Measurements from ENCODE around the gene CHST1.

The CHST1 gene
- long read RNA-seq, donor 1, transcript CHST1-201 (4 exons, 2,718 nt) = major isoform, 6 of 9 reads
- long read RNA-seq, donor 1, partial matches to known transcripts = 0 of 9 reads
- long read RNA-seq, donor 1, other reads (novel, unspliced or antisense) = 0 of 9 reads
- long read RNA-seq, donor 2, partial matches to known transcripts = 6 of 11 reads
- long read RNA-seq, donor 2, other reads (novel, unspliced or antisense) = 0 of 11 reads
- long read RNA-seq, donor 3, partial matches to known transcripts = 0 of 3 reads
- long read RNA-seq, donor 3, other reads (novel, unspliced or antisense) = 0 of 3 reads
- long read RNA-seq, donor 4, transcript CHST1-201 (4 exons, 2,718 nt) = major isoform, 5 of 7 reads
- long read RNA-seq, donor 4, partial matches to known transcripts = 0 of 7 reads
- long read RNA-seq, donor 4, other reads (novel, unspliced or antisense) = 0 of 7 reads
- long read RNA-seq, donor 5, transcript CHST1-201 (4 exons, 2,718 nt) = major isoform, 6 of 7 reads
- long read RNA-seq, donor 5, partial matches to known transcripts = 0 of 7 reads
- long read RNA-seq, donor 5, other reads (novel, unspliced or antisense) = 0 of 7 reads
- long read RNA-seq, donor 6, partial matches to known transcripts = 0 of 5 reads
- long read RNA-seq, donor 6, other reads (novel, unspliced or antisense) = 0 of 5 reads
- long read RNA-seq, donor 7, transcript CHST1-201 (4 exons, 2,718 nt) = major isoform, 16 of 18 reads
- long read RNA-seq, donor 7, partial matches to known transcripts = 0 of 18 reads
- long read RNA-seq, donor 7, other reads (novel, unspliced or antisense) = 0 of 18 reads
- long read RNA-seq, donor 8, transcript CHST1-201 (4 exons, 2,718 nt) = major isoform, 5 of 6 reads
- long read RNA-seq, donor 8, partial matches to known transcripts = 0 of 6 reads
- long read RNA-seq, donor 8, other reads (novel, unspliced or antisense) = 0 of 6 reads

- peak; percentile 81 for DNase-seq
These were observed at the start of gene CHST1 for GRCh38 chr11:45665206-45665932. Gene CHST1 (minus strand): TSS chr11:45665622. CDS start chr11:45650923, 14,699 bp downstream.

GRCh38 chr11:45713573-45713972 lies 48.2 kb upstream of the CHST1 start:
- no peak for DNase-seq

GRCh38 chr11:45710561-45710960 lies 45.1 kb upstream of the CHST1 start:
- DNase-seq = no peak

GRCh38 chr11:45708887-45709663 lies 43.7 kb upstream of the CHST1 start:
- DNase-seq = no peak

GRCh38 chr11:45704635-45705034 lies 39.2 kb upstream of the CHST1 start:
- DNase-seq = no peak

DNA sequence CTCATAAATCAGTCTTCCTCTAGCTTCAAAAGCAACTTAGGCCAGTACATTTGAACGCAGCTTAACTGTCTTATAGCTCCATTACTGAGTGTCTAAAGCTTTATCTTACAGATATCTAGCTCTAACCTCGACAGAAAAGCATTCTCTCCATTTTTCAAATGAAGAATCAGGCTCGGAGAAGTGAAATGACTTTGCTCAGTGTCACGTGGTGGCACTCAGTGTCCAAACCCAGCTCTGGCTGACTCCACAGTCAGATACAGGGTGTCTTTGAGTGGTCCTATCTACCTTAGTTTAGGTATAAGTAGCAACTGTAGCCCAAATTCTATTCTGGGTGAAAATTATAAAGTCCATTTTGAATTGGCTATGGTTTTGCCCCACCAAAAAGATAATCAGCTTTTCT lies 38.7 kb upstream of the CHST1 start:
- no peak for DNase-seq

GRCh38 chr11:45702511-45702910 lies 37.1 kb upstream of the CHST1 start:
- DNase-seq = no peak

DNA sequence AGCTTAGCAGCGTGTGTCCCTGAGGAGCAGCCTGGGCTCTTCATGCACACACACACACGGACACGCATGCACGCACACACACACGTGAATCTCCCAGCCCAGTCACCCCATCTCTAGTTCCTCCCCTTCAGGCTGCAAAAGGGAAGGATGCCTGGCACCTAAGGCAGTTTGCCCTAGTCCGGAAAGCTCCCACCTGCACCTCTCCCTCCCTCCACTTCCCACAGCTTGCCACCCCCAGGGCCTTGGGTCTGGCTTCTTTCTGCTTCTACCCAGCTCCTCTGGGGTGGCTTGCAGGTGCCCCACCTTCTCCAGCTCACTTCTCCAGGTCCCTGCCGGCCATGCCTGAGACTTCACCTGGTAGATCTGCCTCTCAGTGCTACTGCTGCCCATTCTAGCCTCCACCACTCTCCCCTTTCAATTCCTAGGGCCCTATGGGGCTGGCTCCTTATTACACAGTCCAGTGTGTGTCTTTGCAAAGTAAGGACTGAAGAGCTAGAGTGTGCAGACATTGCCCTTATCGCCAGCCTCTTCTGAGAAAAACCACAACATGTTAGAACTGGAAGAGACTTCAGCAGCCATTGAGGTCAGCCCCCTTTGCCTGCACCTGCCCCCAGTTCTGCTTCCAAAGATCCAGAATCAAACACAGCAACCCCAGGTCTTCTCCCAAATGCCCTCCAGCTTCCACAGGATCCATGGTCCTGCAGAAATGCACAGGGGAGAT lies 33.5 kb upstream of the CHST1 start:
- DNase-seq = no peak

- no peak for DNase-seq
These were observed 27.5 kb upstream of the CHST1 start for GRCh38 chr11:45692808-45693453.

- DNase-seq = no peak
These were observed 23.1 kb upstream of the CHST1 start for GRCh38 chr11:45688472-45689033.

- no peak for DNase-seq
These were observed 22.4 kb upstream of the CHST1 start for GRCh38 chr11:45687836-45688235.

GRCh38 chr11:45685964-45686537 lies 20.6 kb upstream of the CHST1 start:
- no peak for DNase-seq

DNA sequence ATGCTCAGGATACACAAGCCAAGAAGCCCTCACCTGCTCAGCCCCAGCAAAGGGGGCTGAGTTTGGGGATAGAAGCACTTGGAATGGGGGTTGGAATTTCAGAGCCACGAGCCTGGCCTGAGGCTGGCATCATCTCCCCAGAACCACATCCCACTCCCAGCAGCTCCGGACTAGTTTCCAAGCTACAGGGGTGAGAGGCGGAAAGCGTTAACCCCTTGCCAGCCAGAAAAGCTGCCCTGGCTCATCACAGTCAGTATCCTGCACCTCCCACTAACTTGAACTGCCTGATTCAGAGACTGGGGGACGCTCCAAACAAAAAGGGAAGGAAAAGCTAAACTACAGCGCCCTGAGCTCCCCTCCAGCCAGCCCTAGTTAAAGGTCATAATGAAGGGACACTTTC lies 19.0 kb upstream of the CHST1 start:
- DNase-seq = no peak

DNA sequence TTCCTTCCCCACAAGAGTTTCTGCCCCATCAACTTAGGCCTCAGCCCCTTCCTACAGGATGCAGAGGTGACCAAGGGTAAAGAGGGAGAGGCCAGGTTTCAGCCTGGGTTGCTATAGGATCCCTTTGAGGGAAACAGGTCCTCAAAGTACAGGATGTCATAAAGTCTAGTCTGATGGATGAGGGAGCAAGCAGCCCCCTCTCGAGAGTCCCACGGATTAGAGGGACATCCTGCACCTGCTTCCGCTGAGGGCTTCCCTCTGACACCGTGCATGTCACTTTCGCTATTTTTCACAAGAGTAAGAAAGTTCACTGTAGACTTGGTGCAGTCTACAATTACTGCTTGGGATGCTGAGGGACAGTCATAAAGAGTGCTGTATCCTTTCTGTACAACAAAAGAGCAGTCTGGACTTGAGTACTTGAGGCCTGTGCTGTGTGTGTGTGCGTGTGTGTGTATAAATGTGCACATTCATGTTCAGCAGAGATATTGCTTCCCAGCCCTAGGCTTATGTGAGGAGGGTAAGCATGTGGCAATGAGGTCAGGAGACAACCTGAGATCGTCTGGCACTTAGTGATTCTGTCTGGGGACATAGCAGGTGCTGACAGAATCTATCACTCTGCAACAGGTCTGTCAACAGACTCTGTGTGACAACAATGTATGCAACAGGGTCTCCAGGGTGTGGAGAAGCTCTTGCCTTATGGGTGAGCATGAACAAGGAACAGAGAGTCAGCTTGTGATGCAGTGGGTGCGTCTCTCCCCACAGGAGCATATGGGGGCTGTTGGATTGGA lies 18.0 kb upstream of the CHST1 start:
- DNase-seq = no peak

GRCh38 chr11:45679806-45680205 lies 14.4 kb upstream of the CHST1 start:
- DNase-seq = no peak

- DNase-seq = no peak
These were observed 13.6 kb upstream of the CHST1 start for GRCh38 chr11:45678976-45679375.

DNA sequence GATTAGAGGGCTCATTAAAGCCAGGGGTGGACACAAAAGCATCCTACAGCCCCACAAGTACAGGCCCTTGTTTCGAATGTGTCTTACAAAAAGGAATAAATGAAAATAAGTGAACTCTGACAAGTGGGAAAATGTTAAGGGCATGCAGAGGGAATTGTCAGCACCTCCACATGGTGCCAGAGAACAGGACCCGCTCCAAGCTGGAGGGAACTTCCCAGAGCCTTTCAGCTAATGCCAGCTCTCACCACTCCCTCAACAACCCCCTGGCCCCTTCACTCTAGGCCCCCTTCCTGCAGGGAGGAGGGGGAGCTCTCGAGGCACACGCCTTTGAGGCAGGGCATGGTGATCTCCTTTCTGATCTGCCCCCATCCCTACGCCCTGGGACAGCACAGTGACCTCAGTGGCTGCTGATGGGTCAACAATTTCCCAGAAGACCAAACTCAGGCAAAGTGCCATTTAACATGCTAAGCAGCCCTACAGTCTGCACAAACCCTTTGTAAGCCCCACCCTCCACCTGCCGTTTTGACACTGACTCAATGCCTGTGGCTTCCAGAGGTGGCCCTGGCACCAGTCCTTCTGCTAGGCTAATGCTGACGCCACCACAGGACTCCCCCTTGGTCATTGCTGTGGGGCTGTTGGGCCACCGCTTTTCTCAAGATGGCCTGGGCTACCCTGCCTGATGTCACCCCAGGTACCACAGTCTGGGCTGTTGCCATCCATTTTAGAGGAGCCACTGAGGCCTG lies 12.5 kb upstream of the CHST1 start:
- no peak for DNase-seq

GRCh38 chr11:45676522-45677095 lies 11.2 kb upstream of the CHST1 start:
- DNase-seq = no peak
